H9 (cell line): Measurements from ENCODE around the gene LARGE1. TPM values are rescaled to one million over a fixed set of nuclear protein-coding genes. Genes with fewer than 3 reads are reported as not detected.

Experiments
- DNase-seq: peaks from one replicate; pipeline ENCODE4 v3.0.0-alpha.2; 2017
- H2AFZ ChIP-seq: one replicate; pipeline ENCODE4 v1.6.1; 2013; ENCODE audit warnings: mild to moderate bottlenecking, low read length, control low read depth, moderate library complexity
- H2AK5ac ChIP-seq: 2 replicates; pipeline ENCODE4 v1.6.1; 2013; ENCODE audit warnings: low read length, control low read depth, mixed read lengths; ENCODE audit not compliant: insufficient read length
- H2BK120ac ChIP-seq: one replicate; pipeline ENCODE4 v1.6.1; 2013; ENCODE audit warnings: low read depth, mild to moderate bottlenecking, low read length, control low read depth, inconsistent platforms; ENCODE audit not compliant: poor library complexity, severe bottlenecking
- H2BK12ac ChIP-seq: 2 replicates; pipeline ENCODE4 v1.6.1; 2013; ENCODE audit warnings: low read length, control low read depth, mixed read lengths, low read depth; ENCODE audit not compliant: insufficient read length
- H2BK15ac ChIP-seq: 2 replicates; pipeline ENCODE4 v1.6.1; 2013; ENCODE audit warnings: low read depth, low read length, control low read depth
- H2BK20ac ChIP-seq: one replicate; pipeline ENCODE4 v1.6.1; 2013; ENCODE audit warnings: low read depth, mild to moderate bottlenecking, low read length, control low read depth, inconsistent platforms; ENCODE audit not compliant: poor library complexity, severe bottlenecking
- H2BK5ac ChIP-seq: 2 replicates; pipeline ENCODE4 v1.6.1; 2013; ENCODE audit warnings: low read length, control low read depth, mixed read lengths; ENCODE audit not compliant: insufficient read length
- H3K14ac ChIP-seq: 2 replicates; pipeline ENCODE4 v1.6.1; 2013; ENCODE audit warnings: low read length, control low read depth; ENCODE audit not compliant: insufficient read depth
- H3K18ac ChIP-seq: 2 replicates; pipeline ENCODE4 v1.6.1; 2013; ENCODE audit warnings: low read depth, mild to moderate bottlenecking, mixed read lengths, low read length, control low read depth; ENCODE audit not compliant: insufficient read length
- H3K23ac ChIP-seq: 2 replicates; pipeline ENCODE4 v1.6.1; 2013; ENCODE audit warnings: low read length, control low read depth, mixed read lengths, low read depth; ENCODE audit not compliant: insufficient read length
- H3K23me2 ChIP-seq: 2 replicates; pipeline ENCODE4 v1.6.1; 2013; ENCODE audit warnings: low read depth, mild to moderate bottlenecking, mixed read lengths, low read length, control low read depth; ENCODE audit not compliant: insufficient read length, poor library complexity, severe bottlenecking
- H3K27ac ChIP-seq: 2 replicates; pipeline ENCODE4 v1.5.1; 2013; ENCODE audit warnings: low read length, control low read depth, mixed read lengths, low read depth; ENCODE audit not compliant: insufficient read length
- H3K27me3 ChIP-seq: 2 replicates; pipeline ENCODE4 v1.6.1; 2013; ENCODE audit warnings: low read length, control low read depth, inconsistent platforms; ENCODE audit not compliant: insufficient read depth
- H3K4ac ChIP-seq: 2 replicates; pipeline ENCODE4 v1.6.1; 2013; ENCODE audit warnings: low read depth, mild to moderate bottlenecking, control low read depth, inconsistent platforms, low read length, moderate library complexity
- H3K4me1 ChIP-seq: 2 replicates; pipeline ENCODE4 v1.6.1; 2013; ENCODE audit warnings: low read length, control low read depth, inconsistent platforms; ENCODE audit not compliant: insufficient read depth
- H3K4me2 ChIP-seq: 2 replicates; pipeline ENCODE4 v1.6.1; 2013; ENCODE audit warnings: low read length, control low read depth, mixed read lengths; ENCODE audit not compliant: insufficient read length, insufficient read depth
- H3K56ac ChIP-seq: 2 replicates; pipeline ENCODE4 v1.6.1; 2013; ENCODE audit warnings: low read depth, mild to moderate bottlenecking, mixed read lengths, low read length, control low read depth; ENCODE audit not compliant: insufficient read length
- H3K79me1 ChIP-seq: 2 replicates; pipeline ENCODE4 v1.6.1; 2013; ENCODE audit warnings: low read depth, mild to moderate bottlenecking, moderate library complexity, low read length, control low read depth, inconsistent platforms; ENCODE audit not compliant: insufficient read depth, poor library complexity, severe bottlenecking
- H3K79me2 ChIP-seq: 2 replicates; pipeline ENCODE4 v1.6.1; 2013; ENCODE audit warnings: low read length, control low read depth, inconsistent platforms; ENCODE audit not compliant: insufficient read depth
- H3K9ac ChIP-seq: 2 replicates; pipeline ENCODE4 v1.6.1; 2013; ENCODE audit warnings: low read length, control low read depth, mixed read lengths; ENCODE audit not compliant: insufficient read length; ENCODE audit errors: extremely low read depth
- H3K9me3 ChIP-seq: one replicate; pipeline ENCODE4 v1.6.1; 2013; ENCODE audit warnings: low read depth, low read length, inconsistent platforms; ENCODE audit not compliant: control insufficient read depth
- H3T11ph ChIP-seq: one replicate; pipeline ENCODE4 v1.6.1; 2013; ENCODE audit warnings: mild to moderate bottlenecking, low read length, control low read depth, inconsistent platforms
- H4K20me1 ChIP-seq: one replicate; pipeline ENCODE4 v1.6.1; 2013; ENCODE audit not compliant: control insufficient read depth, insufficient read length, insufficient read depth
- H4K5ac ChIP-seq: 2 replicates; pipeline ENCODE4 v1.6.1; 2013; ENCODE audit warnings: low read depth, mild to moderate bottlenecking, mixed read lengths, low read length, control low read depth; ENCODE audit not compliant: insufficient read length
- H4K8ac ChIP-seq: replicated peaks from 2 replicates; pipeline ENCODE4 v1.6.1; 2013; ENCODE audit warnings: low read length, control low read depth, mixed read lengths, low read depth; ENCODE audit not compliant: insufficient read length
- H4K91ac ChIP-seq: 2 replicates; pipeline ENCODE4 v1.6.1; 2013; ENCODE audit warnings: low read depth, mild to moderate bottlenecking, moderate library complexity, mixed read lengths, low read length, control low read depth; ENCODE audit not compliant: insufficient read length
- H3K27ac Mint-ChIP-seq, 3 experiments: 2 replicates in 2 of 3; 3 replicates in 1 of 3; pipeline ENCODE4 v1.8.0; 2020 to 2021; ENCODE audit warnings: mixed read lengths in 3 of 3, mild to moderate bottlenecking in 1 of 3, moderate library complexity in 1 of 3
- H3K27me3 Mint-ChIP-seq: 2 replicates; pipeline ENCODE4 v1.8.0; 2021; ENCODE audit warnings: low read depth, mild to moderate bottlenecking, moderate library complexity, mixed read lengths
- H3K36me3 Mint-ChIP-seq, 3 experiments: 2 replicates in 2 of 3; 3 replicates in 1 of 3; pipeline ENCODE4 v1.8.0; 2020 to 2021; ENCODE audit warnings: low read depth in 3 of 3, mixed read lengths in 3 of 3; ENCODE audit not compliant: insufficient read depth in 1 of 3
- H3K4me1 Mint-ChIP-seq, 2 experiments: 2 replicates each; pipeline ENCODE4 v1.8.0; 2020; ENCODE audit warnings: mixed read lengths in 2 of 2
- H3K4me3 Mint-ChIP-seq, 2 experiments: 2 replicates in 1 of 2; 3 replicates in 1 of 2; pipeline ENCODE4 v1.8.0; 2020 to 2021; ENCODE audit warnings: mild to moderate bottlenecking in 2 of 2, mixed read lengths in 2 of 2, moderate library complexity in 1 of 2
- H3K9me3 Mint-ChIP-seq, 2 experiments: 2 replicates in 1 of 2; 3 replicates in 1 of 2; pipeline ENCODE4 v1.8.0; 2020; ENCODE audit warnings: mild to moderate bottlenecking in 2 of 2, mixed read lengths in 2 of 2, moderate library complexity in 1 of 2
- WGBS: extraction: QIAGEN DNeasy Blood & Tissue Kit; methylation state at CpG from one replicate; pipeline ENCODE4 v1.1.7; 2013; ENCODE audit warnings: missing lambda C conversion rate, low lambda C conversion rate, mixed read lengths; ENCODE audit not compliant: insufficient read length; ENCODE audit errors: extremely low coverage; 5-methylcytosine and 5-hydroxymethylcytosine counted together
- total RNA-seq: library from RNA; stranded (reverse); gene quantifications from 2 replicates; pipeline ENCODE4 v1.2.1, GENCODE V29; 2021
- TF ChIP-seq, protein P1 (sequence below): fragments of 200-600 bp; sonication (generic); conservative IDR thresholded peaks from 3 replicates; pipeline ENCODE4 v1.8.0; 2021; ENCODE audit warnings: antibody characterized with exemption, mild to moderate bottlenecking

Gene LARGE1
- total RNA-seq, 1 experiment from 2014 or later, result 43.5 TPM

DNA sequence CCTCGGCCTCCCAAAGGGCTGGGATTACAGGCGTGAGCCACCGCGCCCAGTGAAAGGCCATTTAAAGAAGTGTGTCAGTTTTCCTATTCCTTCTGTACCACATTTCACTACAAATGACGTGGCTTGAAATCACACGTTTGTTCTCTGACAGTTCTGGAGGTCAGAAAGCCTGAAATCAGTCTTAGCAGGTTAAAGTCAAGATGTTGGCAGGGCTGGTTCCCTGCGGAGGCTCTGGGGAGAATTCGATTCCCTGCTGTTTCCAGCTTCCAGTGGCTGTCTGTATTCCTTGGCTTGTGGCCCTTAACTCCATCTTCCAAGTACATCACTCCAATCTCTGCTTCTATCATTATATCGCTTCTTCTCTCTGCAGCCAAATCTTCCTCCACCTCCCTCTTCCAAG lies 383.2 kb downstream of the LARGE1 start:
- peaks cover 2% of the 10 kb centered on the region for H4K20me1 ChIP-seq
- no peak overlapping the region for H2AFZ ChIP-seq
- H3K79me2 ChIP-seq, result no peaks in the 10 kb centered on the region
- no peak overlapping the region for H2BK12ac ChIP-seq
- H4K5ac ChIP-seq, result no peak overlapping the region
- H2BK120ac ChIP-seq, result no peak overlapping the region
- H3K23ac ChIP-seq, result no peak overlapping the region
- no peaks in the 10 kb centered on the region for H3K9me3 ChIP-seq
- no peak overlapping the region for H3K9ac ChIP-seq
- H3K4ac ChIP-seq, result no peak overlapping the region
- no peak overlapping the region for H3K56ac ChIP-seq
- TF ChIP-seq, protein P1, sequence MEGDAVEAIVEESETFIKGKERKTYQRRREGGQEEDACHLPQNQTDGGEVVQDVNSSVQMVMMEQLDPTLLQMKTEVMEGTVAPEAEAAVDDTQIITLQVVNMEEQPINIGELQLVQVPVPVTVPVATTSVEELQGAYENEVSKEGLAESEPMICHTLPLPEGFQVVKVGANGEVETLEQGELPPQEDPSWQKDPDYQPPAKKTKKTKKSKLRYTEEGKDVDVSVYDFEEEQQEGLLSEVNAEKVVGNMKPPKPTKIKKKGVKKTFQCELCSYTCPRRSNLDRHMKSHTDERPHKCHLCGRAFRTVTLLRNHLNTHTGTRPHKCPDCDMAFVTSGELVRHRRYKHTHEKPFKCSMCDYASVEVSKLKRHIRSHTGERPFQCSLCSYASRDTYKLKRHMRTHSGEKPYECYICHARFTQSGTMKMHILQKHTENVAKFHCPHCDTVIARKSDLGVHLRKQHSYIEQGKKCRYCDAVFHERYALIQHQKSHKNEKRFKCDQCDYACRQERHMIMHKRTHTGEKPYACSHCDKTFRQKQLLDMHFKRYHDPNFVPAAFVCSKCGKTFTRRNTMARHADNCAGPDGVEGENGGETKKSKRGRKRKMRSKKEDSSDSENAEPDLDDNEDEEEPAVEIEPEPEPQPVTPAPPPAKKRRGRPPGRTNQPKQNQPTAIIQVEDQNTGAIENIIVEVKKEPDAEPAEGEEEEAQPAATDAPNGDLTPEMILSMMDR, result no peak
- H3K18ac ChIP-seq, result no peak overlapping the region
- no peaks in the 10 kb centered on the region for H3K79me1 ChIP-seq
- no peak overlapping the region for H3K14ac ChIP-seq
- H3T11ph ChIP-seq, result no peak overlapping the region
- no peak overlapping the region for H2BK20ac ChIP-seq
- no peak overlapping the region for H3K4me3 Mint-ChIP-seq
- H3K27me3 ChIP-seq, result no peaks in the 10 kb centered on the region
- no peaks in the 10 kb centered on the region for H3K27me3 Mint-ChIP-seq
- no CpG with 5 or more reads among the region's 9 CpGs for WGBS
- H3K9me3 Mint-ChIP-seq, result no peaks in the 10 kb centered on the region
- no peak overlapping the region for H4K8ac ChIP-seq
- peaks cover 0 to 4% of the 10 kb centered on the region in 2 experiments; a peak in 1 of 4 replicates for H3K4me1 Mint-ChIP-seq
- no peak for DNase-seq
- H3K27ac ChIP-seq, result no peak overlapping the region
- H3K27ac Mint-ChIP-seq, result no peak overlapping the region
- no peak overlapping the region for H2AK5ac ChIP-seq
- H2BK15ac ChIP-seq, result no peak overlapping the region
- peaks cover 0 to 5% (median 0%) of the 10 kb centered on the region in 3 experiments; a peak in 3 of 7 replicates for H3K36me3 Mint-ChIP-seq
- H3K23me2 ChIP-seq, result no peaks in the 10 kb centered on the region
- H2BK5ac ChIP-seq, result no peak overlapping the region
- no peak overlapping the region for H3K4me2 ChIP-seq
- no peaks in the 10 kb centered on the region for H3K4me1 ChIP-seq
- H4K91ac ChIP-seq, result no peak overlapping the region
